ENCODE measurements around the gene FAM153A.
"Not testable (repeated sequence)": the region's sequence is repeated elsewhere in the genome, so short reads cannot be mapped to it uniquely, and the experiment has no call there.

FAM153A gene

GRCh38 chr5:177782792-177783633, at the start of gene FAM153A:
Gene FAM153A (minus strand): TSS chr5:177782899.
- not testable (repeated sequence) for FAIRE-seq

- not testable (repeated sequence) for FAIRE-seq
Measured at GRCh38 chr5:177832287-177832686, 49.6 kb upstream of the FAM153A start.

- not testable (repeated sequence) for FAIRE-seq
Measured at GRCh38 chr5:177826073-177826472, 43.4 kb upstream of the FAM153A start.

- FAIRE-seq, result not testable (repeated sequence)
Measured at GRCh38 chr5:177824776-177825175, 42.1 kb upstream of the FAM153A start.

DNA sequence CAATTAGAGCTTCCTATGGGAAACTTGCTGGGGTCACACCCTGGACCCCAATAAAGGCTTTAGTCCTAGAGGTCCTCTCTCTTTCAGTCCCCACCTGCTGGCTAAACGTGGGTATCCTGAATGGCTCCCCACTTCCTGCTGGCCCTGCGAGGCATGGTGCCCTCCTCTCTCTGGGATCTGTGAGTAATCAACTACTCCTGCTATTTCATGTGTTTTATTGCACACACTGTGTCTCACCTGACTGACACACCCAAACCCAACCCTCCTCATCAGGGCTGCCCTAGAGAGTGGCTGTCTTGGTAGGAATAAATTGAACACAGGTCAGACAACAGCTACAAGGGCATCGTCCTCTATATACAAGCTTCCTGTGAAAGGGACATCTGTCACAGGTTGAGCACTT, 39.8 kb upstream of the FAM153A start:
- not testable (repeated sequence) for FAIRE-seq

GRCh38 chr5:177819664-177820063, 37.0 kb upstream of the FAM153A start:
- FAIRE-seq, result not testable (repeated sequence)

DNA sequence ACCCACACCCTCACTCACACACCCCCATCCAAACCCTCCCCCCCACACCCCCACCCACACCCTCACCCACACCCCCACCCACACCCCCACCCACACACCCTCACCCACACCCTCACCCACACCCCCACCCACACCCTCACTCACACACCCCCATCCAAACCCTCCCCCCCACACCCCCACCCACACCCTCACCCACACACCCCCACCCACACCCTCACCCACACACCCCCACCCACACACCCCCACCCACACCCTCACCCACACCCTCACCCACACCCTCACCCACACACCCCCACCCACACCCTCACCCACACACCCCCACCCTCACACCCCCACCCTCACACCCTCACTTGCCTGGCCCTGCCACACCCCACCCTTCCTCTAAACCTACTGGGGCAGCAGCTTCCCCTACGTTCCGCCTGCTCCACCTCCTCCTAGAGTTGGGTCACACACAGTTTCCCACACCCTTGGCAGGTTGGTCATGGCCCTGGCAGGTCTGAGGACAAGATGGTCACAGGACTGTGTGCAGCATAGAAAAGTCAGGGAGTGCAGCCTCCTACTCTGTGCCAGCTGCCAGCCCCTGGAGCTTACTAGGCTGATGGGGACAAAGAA, 30.2 kb upstream of the FAM153A start:
- FAIRE-seq, result not testable (repeated sequence)

DNA sequence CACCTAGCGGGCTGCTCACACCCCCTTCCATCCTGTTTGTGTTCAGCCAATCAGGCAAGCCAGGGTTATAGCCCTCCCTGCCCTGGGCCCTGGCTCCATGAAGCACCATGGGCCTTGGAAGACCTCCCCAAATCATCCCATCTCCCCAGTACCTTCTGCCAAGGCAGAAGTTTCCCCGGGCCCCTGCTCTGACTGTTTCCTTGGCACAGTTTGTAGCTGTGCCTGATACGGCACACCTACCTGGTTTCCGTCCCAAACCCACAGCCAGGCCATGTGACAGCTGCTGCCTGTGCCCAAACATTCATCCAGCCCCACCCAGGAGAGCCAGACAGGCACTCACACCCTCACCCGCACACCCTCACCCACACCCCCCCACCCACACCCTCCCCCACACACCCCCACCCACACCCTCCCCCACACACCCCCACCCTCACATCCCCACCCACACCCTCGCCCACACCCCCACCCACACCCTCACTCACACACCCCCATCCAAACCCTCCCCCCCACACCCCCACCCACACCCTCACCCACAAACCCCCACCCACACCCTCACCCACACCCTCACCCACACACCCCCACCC, 29.6 kb upstream of the FAM153A start:
- not testable (repeated sequence) for FAIRE-seq

DNA sequence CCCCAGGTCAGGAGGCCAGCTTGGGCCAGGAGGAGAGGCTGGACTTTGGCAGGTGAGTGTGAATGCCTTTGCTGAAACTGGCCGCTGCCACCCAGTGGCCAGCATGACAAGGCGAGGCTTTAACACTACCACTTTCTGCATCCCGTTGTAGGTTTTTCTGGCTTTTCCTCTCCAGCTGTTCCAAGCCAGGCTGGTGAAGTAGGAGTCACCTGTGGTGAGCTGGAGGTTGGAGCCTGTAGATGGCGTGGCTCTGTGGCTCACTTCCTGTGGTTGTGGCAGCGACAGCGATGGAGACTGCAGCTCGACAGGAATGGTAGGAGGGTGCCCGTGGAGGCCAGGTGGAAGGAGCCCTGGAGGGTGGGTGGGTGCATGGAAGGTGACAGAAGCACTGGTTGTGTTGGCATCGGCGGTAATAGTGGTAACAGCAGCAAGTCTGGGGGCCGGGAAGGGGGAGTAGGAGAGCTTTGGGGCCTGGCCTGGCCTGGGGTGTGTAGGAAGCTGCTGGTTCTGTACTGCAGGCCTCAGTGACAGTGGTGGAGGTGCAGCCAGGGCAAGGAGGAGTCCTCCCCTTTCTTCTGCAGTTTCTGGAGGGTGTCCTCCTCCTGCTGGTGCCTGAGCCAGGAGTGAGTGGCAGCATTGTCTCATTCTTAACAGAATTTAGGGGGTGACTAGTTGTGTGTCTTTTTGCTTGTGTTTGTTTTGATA, 26.7 kb upstream of the FAM153A start:
- FAIRE-seq, result not testable (repeated sequence)

DNA sequence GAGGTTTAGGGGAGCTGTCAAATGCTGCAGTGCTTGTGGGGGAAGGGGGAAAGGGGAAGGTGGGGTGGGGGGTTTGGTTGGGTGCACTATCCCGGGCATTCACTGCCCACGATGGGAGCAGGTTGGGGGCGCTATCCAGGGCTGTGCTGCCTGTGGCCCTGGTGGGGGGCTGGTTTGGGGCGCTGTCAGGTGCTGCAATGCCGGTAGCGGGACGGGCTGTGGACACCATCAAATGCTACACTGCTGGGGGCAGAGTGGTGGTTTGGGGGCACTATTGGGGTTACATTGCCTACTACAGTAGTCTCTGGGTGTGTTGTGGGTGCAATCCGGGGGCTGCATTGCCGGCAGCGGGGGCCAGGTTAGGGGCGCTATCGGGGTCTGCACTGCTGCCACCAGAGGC, 25.7 kb upstream of the FAM153A start:
- FAIRE-seq, result not testable (repeated sequence)

GRCh38 chr5:177807265-177807664, 24.6 kb upstream of the FAM153A start:
- not testable (repeated sequence) for FAIRE-seq

DNA sequence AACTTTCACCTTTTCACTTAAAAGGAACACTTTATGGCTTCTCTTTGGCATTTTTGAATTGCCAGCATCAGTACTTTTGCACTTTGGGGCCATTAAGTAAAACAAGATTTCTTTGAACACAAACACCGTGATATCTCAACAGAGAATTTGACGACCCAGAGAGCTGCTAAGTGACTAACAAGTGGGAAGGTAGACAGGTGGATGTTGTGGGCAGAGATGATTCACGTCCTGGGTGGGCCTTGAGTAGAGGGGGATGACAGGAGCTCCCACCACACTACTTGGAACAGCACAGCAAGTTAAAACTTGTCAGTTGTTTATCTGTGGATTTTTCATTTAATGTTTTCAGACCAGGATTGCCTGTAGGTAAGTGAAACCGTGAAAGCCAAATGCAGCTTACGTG, 18.7 kb upstream of the FAM153A start:
- FAIRE-seq, result not testable (repeated sequence)

GRCh38 chr5:177798237-177798840, 15.6 kb upstream of the FAM153A start:
- not testable (repeated sequence) for FAIRE-seq

DNA sequence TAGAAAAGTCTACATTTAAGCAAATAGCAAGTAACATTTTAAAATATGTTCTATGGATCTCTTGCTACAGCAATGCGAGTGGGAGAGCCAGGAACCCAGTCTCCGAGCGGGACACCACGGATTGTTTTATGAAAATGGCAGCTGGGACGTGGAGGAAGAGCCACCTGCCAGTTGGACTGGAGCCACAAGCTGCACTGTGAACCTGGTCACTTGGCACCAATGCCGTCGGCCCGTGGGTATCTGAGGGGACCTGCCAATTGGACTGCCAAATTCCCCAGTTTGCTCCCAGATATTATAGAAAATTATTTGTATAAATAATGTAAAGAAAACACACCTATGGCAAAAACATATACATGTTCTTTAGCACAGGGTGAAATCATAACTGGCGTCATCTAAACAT, 10.6 kb upstream of the FAM153A start:
- not testable (repeated sequence) for FAIRE-seq

DNA sequence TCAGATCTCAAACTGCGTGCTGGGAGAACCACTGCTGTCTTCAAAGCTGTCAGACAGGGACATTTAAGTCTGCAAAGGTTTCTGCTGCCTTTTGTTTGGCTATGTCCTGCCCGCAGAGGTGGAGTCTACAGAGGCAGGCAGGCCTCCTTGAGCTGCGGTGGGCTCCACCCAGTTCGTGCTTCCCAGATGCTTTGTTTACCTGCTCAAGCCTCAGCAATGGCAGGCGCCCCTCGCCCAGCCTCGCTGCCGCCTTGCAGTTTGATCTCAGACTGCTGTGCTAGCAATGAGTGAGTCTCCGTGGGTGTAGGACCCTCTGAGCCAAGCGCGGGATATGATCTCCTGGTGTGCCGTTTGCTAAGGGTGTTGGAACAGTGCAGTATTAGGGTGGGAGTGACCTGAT, 8.9 kb upstream of the FAM153A start:
- FAIRE-seq, result not testable (repeated sequence)

DNA sequence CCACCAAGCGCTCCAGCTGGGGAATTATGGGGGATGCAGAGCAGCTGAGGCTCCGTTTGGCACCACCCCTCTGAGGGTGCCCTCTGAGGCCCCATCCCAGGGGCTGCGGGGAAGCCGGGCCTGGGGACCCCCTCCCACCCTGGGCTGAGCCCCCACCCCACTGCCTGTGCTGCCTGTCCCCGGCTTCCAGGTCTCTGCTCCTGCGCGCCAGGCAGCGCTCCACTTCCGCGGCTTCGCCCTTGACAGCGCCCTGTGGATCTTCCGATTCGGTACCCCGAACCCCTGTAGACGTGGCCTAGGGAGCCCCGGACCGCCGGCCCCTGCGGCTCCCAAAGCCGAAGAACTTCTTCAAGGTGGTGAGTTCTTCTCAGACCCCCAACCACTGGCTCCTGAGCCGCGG, 530 bp downstream of the FAM153A start:
- FAIRE-seq, result not testable (repeated sequence)

- not testable (repeated sequence) for FAIRE-seq
Measured at GRCh38 chr5:177771206-177771605, 11.5 kb downstream of the FAM153A start.

- FAIRE-seq, result not testable (repeated sequence)
Measured at GRCh38 chr5:177770646-177771045, 12.1 kb downstream of the FAM153A start.

- not testable (repeated sequence) for FAIRE-seq
Measured at GRCh38 chr5:177763737-177764508, 18.8 kb downstream of the FAM153A start.

GRCh38 chr5:177760954-177761353, 21.7 kb downstream of the FAM153A start:
- not testable (repeated sequence) for FAIRE-seq

DNA sequence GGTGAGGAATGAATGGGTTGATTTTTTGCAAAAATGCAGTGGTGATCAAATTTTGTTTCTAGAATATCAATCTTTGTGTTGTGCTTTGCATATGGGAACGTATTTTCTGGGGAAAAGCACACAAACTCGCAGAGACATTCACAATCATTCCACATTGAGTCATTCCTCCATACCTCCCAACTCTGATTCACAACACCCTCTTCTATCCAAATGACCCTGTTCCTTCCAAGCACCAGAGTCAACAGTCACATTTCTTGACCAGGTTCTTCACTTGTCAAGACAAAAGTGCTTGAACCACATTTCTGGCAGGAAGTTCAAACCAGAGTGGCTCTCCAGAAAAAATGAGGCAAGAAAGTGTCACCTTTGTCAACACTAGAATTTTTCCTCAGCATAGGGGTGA, 35.3 kb downstream of the FAM153A start:
- not testable (repeated sequence) for FAIRE-seq

- not testable (repeated sequence) for FAIRE-seq
Measured at GRCh38 chr5:177724858-177725257, 57.8 kb downstream of the FAM153A start.
